ENCODE data around the gene TNIK.

TNIK gene

GRCh38 chr3:171129827-171130226, 330.4 kb downstream of the TNIK start:
- no peak for DNase-seq (ENCODE audit: low spot score)
- no peak for TF ChIP-seq CTCF (IDR thresholded peaks at IDR 0.05; ENCODE audit: borderline replicate concordance, control extremely low read depth, extremely low read depth, insufficient read depth, missing control alignments)
- in situ Hi-C loops (cut with MboI; ENCODE audit: low sequenced_read_pairs, unreplicated experiment) = no loop called here

- no peak for TF ChIP-seq CTCF (IDR thresholded peaks at IDR 0.05; ENCODE audit: borderline replicate concordance, control extremely low read depth, extremely low read depth, insufficient read depth, missing control alignments)
- no peak for DNase-seq (ENCODE audit: low spot score)
- in situ Hi-C loops (cut with MboI; ENCODE audit: low sequenced_read_pairs, unreplicated experiment) = no loop called here
Measured at GRCh38 chr3:171127611-171128010, 332.6 kb downstream of the TNIK start.

GRCh38 chr3:171126478-171127209, 333.6 kb downstream of the TNIK start:
- in situ Hi-C loops (cut with MboI; ENCODE audit: low sequenced_read_pairs, unreplicated experiment) = no loop called here
- no peak for DNase-seq (ENCODE audit: low spot score)

GRCh38 chr3:171125010-171125409, 335.2 kb downstream of the TNIK start:
- TF ChIP-seq CTCF (IDR thresholded peaks at IDR 0.05; ENCODE audit: borderline replicate concordance, control extremely low read depth, extremely low read depth, insufficient read depth, missing control alignments) = no peak
- DNase-seq (ENCODE audit: low spot score) = no peak
- in situ Hi-C loops (cut with MboI; ENCODE audit: low sequenced_read_pairs, unreplicated experiment) = no loop called here

More at GRCh38 chr3:171126478-171127209, 333.6 kb downstream of the TNIK start:
- TF ChIP-seq CTCF (IDR thresholded peaks at IDR 0.05; ENCODE audit: borderline replicate concordance, control extremely low read depth, extremely low read depth, insufficient read depth, missing control alignments) = no peak

- DNase-seq (ENCODE audit: low spot score) = no peak
- no peak for TF ChIP-seq CTCF (IDR thresholded peaks at IDR 0.05; ENCODE audit: borderline replicate concordance, control extremely low read depth, extremely low read depth, insufficient read depth, missing control alignments)
- in situ Hi-C loops (cut with MboI; ENCODE audit: low sequenced_read_pairs, unreplicated experiment) = no loop called here
Measured at GRCh38 chr3:171123915-171124314, 336.3 kb downstream of the TNIK start.

- DNase-seq (ENCODE audit: low spot score) = no peak
- TF ChIP-seq CTCF (IDR thresholded peaks at IDR 0.05; ENCODE audit: borderline replicate concordance, control extremely low read depth, extremely low read depth, insufficient read depth, missing control alignments) = no peak
- in situ Hi-C loops (cut with MboI; ENCODE audit: low sequenced_read_pairs, unreplicated experiment) = no loop called here
Measured at GRCh38 chr3:171122861-171123260, 337.3 kb downstream of the TNIK start.

Measured in GM13976 (cell line).